NCI-H2107 treated with DMSO at 0.1 percent for 48 hours (cell line): Measurements from ENCODE around the gene HHATL.
"Not testable (repeated sequence)": the region's sequence is repeated elsewhere in the genome, so short reads cannot be mapped to it uniquely, and the experiment has no call there.

Experiments used
- DNase-seq: peaks from one replicate; lab custom pipeline; 2025; ENCODE audit not compliant: unreplicated experiment; lab: John Stamatoyannopoulos, UW

HHATL gene

GRCh38 chr3:42734263-42734860 lies 31.8 kb upstream of the HHATL start:
- DNase-seq = no peak

GRCh38 chr3:42733501-42734262 lies 31.1 kb upstream of the HHATL start:
- DNase-seq = no peak

- no peak for DNase-seq
Measured at GRCh38 chr3:42732829-42733459, 30.3 kb upstream of the HHATL start.

GRCh38 chr3:42732196-42732828 lies 29.7 kb upstream of the HHATL start:
- DNase-seq = no peak

- DNase-seq = no peak
Measured at GRCh38 chr3:42731476-42732195, 29.0 kb upstream of the HHATL start.

GRCh38 chr3:42730706-42731420 lies 28.3 kb upstream of the HHATL start:
- no peak for DNase-seq

- DNase-seq = no peak
Measured at GRCh38 chr3:42730294-42730693, 27.7 kb upstream of the HHATL start.

GRCh38 chr3:42729404-42730145 lies 27.0 kb upstream of the HHATL start:
- DNase-seq = no peak

- no peak for DNase-seq
Measured at GRCh38 chr3:42728668-42729364, 26.2 kb upstream of the HHATL start.

- DNase-seq = no peak
Measured at GRCh38 chr3:42728056-42728455, 25.5 kb upstream of the HHATL start.

- no peak for DNase-seq
Measured at GRCh38 chr3:42725454-42725853, 22.9 kb upstream of the HHATL start.

GRCh38 chr3:42723219-42723618 lies 20.6 kb upstream of the HHATL start:
- no peak for DNase-seq

GRCh38 chr3:42722442-42722841 lies 19.8 kb upstream of the HHATL start:
- DNase-seq = not testable (repeated sequence)

- DNase-seq = no peak
Measured at GRCh38 chr3:42721690-42722089, 19.1 kb upstream of the HHATL start.

- no peak for DNase-seq
Measured at GRCh38 chr3:42720126-42720525, 17.5 kb upstream of the HHATL start.

GRCh38 chr3:42719002-42719401 lies 16.4 kb upstream of the HHATL start:
- DNase-seq = no peak

GRCh38 chr3:42718338-42718737 lies 15.7 kb upstream of the HHATL start:
- no peak for DNase-seq

- DNase-seq = no peak
Measured at GRCh38 chr3:42717306-42717705, 14.7 kb upstream of the HHATL start.

GRCh38 chr3:42714171-42714852 lies 11.7 kb upstream of the HHATL start:
- DNase-seq = no peak
